ENCODE measurements around the gene DYNLRB1. TPM values are rescaled to one million over a fixed set of nuclear protein-coding genes. Genes with fewer than 3 reads are reported as not detected.
A peak's percentile ranks its signal among the peaks of the same experiment; 100 is the strongest.
"Not testable (repeated sequence)": the region's sequence is repeated elsewhere in the genome, so short reads cannot be mapped to it uniquely, and the experiment has no call there.

Gene DYNLRB1
- 47.7 and 50.1 TPM in 2 replicates for total RNA-seq

DNA sequence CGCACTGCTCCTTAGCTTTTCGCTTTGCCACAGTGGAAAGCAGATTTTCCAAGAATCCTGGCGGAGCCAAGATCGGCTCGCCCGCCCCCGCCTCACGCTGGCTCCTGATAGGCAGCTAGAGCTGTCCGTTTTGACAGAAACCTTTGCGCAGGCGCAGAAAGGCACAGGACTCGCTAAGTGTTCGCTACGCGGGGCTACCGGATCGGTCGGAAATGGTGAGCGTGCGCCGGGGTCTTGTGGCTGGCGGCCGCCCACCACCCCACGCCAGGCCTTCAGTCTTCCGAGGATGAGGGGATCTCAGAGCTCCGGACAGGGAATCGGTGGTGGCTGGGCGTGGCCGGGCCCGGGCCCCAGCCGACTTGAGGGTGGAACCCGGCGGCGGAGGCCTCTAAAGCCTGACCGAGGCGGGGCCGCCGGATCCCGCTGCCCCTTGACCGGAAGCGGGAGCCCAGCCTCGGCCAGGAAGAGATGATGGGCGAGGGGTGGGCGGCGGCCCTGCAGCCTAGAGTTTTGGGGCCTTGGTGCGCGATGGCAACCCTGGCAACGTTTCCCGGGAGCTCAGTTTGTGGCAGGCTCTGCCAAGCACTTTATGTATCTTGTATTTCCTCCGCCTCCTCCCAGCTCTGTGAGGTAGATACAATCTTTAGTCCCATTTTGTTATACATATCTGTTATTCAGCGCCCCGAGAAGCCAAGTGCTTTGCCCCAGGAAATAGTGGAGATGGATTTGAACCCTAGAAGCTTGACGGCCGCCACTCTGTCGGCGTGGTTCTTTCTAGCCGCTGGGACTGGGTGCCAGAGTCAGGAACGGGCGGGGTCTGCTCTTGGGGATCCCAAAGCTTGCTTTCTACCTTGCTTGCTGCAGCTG, at the start of gene DYNLRB1:
TSS of gene DYNLRB1 (plus strand) at position 176 of the 867 bp plus-strand sequence. CDS start at position 213, 37 bp downstream.
- DNase-seq (ENCODE audit: low read depth, low spot score): peak; percentile 90

DNA sequence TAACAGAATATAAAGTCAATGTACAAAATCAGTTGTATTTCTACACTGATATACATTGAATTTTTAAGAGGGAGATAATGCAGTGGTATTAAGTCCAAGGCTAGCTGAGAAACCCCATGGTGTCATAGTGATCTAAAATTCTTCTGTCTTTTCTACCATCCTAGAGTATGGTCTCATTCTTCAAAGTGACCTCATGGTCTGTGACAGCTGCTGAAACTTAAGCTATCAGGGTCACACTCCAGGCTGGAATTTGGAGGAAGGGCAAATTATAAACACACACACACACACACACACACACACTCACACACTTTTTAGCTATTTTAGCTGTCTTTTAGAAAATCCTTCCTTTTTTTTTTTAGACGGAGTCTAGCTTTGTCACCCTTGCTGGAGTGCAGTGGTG, 47.3 kb upstream of the DYNLRB1 start:
- DNase-seq (ENCODE audit: low read depth, low spot score): no peak

DNA sequence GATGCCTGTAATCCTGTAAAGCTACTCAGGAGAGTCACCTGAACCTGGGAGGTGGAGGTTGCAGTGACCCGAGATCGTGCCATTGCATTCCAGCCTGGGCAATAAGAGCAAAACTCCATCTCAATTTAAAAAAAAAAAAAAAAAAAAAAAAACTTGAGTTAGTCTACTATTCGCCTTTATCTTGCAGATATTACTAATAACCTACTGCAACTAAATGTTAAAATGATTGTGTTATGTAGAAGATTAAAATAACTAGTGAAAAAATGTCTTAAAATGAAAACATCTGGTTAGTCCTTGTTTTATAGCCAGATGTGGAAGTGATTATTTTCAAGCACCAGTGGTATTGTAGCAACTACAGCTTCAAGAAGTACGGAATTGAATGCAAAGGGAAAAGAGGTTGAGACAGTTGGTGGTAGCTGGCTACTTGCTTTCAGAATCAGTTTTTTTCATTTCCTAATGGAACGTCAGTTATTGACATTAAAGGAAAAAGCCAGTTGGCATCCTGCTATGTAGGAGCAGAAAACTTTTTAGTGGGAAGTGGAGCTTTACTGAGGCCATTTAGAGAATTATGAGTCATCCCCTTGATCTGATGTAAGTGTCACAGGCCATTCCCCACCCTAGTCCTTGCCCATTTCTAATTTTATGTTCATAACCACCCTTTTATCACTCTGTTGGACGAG, 43.8 kb upstream of the DYNLRB1 start:
- DNase-seq (ENCODE audit: low read depth, low spot score): no peak

GRCh38 chr20:34473262-34473883, 42.8 kb upstream of the DYNLRB1 start:
- no peak for DNase-seq (ENCODE audit: low read depth, low spot score)

GRCh38 chr20:34475979-34476736, 40.1 kb upstream of the DYNLRB1 start:
- DNase-seq (ENCODE audit: low read depth, low spot score): no peak

GRCh38 chr20:34479627-34480026, 36.6 kb upstream of the DYNLRB1 start:
- DNase-seq (ENCODE audit: low read depth, low spot score): no peak

- DNase-seq (ENCODE audit: low read depth, low spot score): not testable (repeated sequence)
Observed at GRCh38 chr20:34482154-34482553, 34.1 kb upstream of the DYNLRB1 start.

DNA sequence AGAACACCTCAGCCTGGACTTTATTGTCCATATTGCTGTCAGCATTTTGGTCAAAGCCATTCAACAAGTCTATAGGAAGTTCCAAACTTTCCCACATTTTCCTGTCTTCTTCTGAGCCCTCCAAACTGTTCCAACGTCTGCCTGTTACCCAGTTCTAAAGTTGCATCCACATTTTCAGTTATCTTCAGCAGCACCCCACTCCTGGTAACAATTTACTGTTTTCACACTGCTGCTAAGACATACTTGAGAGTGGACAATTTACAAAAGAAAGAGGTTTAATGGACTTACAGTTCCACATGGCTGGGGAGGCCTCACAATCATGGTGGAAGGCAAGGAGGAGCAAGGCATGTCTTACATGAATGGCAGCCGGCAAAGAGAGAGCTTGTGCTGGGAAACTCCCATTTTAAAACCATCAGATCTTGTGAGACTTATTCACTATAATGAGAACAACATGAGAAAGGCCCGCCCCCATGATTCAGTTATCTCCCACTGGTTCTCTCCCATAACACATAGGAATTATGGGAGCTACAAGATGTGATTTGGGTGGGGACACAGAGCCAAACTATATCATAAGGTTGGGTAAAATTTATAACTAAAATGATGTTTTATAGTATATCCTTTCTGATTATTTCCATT, 32.5 kb upstream of the DYNLRB1 start:
- DNase-seq (ENCODE audit: low read depth, low spot score): not testable (repeated sequence)

DNA sequence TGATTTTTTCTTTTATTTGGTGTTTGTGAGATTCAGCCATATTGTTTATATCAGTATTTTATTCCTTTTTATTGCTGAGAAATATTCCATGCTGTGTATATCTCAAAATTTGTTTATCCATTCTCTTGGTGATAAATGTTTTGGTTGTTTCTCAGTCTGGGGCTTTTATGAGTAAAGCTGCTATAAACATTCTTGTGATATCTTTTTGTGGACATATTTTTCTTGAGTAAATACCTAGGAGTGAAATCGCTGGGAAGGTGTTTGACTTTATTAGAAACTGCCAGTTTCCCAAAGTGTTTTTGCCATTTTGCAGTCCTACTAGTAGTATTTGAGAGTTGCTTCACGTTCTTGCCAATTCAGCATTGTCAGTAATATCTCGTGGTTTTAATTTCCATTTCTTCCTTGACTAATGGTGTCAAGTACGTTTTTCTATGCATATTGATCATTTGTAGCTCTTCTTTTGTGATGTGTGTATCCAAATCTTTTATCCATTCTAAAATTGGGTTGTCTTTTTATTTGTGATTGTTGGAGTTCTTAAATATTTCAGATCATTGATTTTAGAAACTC, 31.1 kb upstream of the DYNLRB1 start:
- no peak for DNase-seq (ENCODE audit: low read depth, low spot score)

- DNase-seq (ENCODE audit: low read depth, low spot score): no peak
Observed at GRCh38 chr20:34491226-34491931, 24.8 kb upstream of the DYNLRB1 start.

DNA sequence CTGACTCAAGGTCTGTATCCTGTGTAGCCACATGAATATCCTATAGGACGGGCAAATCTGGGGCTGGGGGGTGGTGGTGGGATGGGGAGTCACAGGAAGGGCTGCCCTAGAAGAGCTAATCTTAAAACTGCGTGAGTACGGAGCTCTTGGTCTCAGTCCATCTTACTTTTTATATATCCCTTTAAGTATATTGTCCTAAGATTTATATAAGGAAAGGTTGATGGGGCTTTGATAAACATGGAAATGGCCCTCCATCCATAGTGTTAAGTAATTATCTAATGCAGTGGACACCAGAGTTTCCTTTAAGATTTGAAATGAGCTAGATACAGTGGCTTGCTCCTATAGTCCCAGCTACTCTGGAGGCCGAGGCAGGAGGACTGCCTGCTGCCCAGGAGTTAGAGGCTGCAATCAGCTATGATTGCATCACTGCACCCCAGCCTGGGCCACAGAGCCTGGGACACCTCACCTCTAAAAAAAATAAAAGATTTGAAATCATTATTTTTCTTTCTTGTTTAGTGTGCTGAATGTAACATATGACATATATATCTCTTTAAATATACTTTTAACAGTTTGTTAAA, 24.2 kb upstream of the DYNLRB1 start:
- no peak for DNase-seq (ENCODE audit: low read depth, low spot score)

DNA sequence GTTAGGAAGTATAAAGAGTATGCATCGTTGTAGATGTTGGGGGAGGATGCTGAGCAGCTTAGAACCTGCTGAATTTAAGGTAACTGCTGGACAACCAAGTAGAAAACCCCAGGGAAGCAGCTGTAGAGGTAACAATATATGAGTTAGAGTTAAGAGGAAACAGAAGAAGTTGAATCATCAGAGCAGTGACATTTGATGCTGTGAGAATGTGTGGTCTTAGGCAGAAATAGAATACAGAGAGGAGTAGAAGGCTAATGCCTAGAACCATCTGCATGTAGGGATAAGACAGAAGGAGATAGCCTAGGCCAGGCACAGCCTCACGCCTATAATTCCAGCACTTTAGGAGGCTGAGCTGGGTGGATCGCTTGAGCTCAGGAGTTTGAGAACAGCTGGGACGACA, 22.6 kb upstream of the DYNLRB1 start:
- no peak for DNase-seq (ENCODE audit: low read depth, low spot score)

DNA sequence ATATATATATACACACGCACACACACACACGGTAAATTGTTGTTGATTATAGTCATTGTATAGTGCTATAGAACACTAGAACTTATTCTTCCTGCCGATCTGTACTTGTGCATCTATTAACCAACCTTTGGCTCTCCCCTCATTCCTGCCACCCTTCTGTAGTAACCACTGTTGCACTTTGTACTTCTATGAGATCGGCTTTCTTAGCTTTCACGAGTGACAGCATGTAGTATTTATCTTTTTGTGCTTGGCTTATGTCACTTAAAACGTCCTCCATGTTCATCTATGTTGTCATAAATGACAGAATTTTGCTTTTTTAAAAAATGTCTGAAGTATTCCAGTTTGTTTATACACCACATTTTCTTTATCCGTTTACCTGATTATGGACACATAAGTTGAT, 20.9 kb upstream of the DYNLRB1 start:
- no peak for DNase-seq (ENCODE audit: low read depth, low spot score)

- DNase-seq (ENCODE audit: low read depth, low spot score): no peak
Observed at GRCh38 chr20:34495916-34496315, 20.3 kb upstream of the DYNLRB1 start.

- not testable (repeated sequence) for DNase-seq (ENCODE audit: low read depth, low spot score)
Observed at GRCh38 chr20:34497596-34497995, 18.6 kb upstream of the DYNLRB1 start.

GRCh38 chr20:34500823-34501222, 15.4 kb upstream of the DYNLRB1 start:
- DNase-seq (ENCODE audit: low read depth, low spot score): no peak

DNA sequence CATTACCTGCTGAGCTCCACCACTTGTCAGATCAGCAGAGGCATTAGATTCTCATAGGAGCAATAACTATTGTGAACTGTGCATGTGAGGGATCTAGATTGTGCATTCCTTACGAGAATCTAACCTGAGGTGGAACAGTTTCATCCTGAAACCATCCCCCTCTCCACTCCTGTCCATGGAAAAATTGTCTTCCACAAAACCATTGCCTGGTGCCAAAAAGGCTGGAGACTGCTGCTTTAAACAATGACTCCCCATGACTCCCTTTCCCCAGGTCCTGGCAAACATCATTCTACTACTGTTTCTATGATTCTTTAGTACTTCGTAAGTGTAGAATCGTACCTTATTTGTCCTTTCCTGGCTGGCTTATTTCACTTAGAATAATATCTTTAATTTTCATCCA, 9.7 kb upstream of the DYNLRB1 start:
- DNase-seq (ENCODE audit: low read depth, low spot score): no peak

DNA sequence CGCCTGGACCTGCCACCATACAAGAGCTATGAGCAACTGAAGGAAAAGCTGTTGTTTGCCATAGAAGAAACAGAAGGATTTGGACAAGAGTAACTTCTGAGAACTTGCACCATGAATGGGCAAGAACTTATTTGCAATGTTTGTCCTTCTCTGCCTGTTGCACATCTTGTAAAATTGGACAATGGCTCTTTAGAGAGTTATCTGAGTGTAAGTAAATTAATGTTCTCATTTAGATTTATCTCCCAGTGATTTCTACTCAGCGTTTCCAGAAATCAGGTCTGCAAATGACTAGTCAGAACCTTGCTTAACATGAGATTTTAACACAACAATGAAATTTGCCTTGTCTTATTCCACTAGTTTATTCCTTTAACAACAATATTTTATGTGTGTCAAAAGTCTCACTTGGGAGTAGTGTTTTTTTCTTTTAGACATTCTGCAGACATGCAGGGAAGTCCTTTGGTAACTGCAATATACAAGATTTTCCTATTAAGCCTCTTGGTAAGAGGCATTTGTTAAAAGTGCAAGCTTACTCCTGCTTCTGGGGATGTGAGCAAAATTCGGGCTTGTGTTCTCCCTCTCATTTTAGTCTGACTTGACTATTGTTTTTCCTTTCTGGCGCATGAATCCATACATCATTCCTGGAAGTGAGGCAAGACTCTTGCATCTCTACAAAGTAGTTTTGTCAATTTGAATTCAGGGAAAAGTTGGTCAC, 8.4 kb upstream of the DYNLRB1 start:
- DNase-seq (ENCODE audit: low read depth, low spot score): no peak

DNA sequence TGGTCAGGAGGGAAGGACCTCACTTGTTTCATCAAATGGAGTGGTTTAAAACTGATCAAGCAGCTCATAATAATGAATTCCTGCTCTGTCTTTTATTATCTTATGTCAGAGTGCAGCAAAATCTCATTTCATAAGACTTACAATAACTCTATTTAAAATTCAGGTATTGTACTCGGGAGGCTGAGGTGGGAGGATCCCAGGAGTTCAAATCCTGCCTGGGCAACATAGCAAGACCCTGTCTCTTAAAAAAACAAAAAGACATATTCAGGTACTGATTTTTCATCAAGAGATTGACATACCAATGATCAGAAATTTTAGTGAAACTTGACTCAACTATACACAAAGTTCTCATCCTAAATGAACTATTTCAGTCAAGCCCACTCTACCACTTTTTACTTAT, 5.6 kb upstream of the DYNLRB1 start:
- no peak for DNase-seq (ENCODE audit: low read depth, low spot score)

All from pulmonary artery endothelial cell (primary cell).